Mesothelial cell of epicardium (in vitro differentiated cells): ENCODE results near the gene KRTAP21-1. TPM values are rescaled to one million over a fixed set of nuclear protein-coding genes. Genes with fewer than 3 reads are reported as not detected.

ENCODE experiments used
- DNase-seq, 2 experiments: peaks; one replicate each; pipeline ENCODE4 v3.0.0; 2021; ENCODE audit warnings: low spot score in 2 of 2; ENCODE audit not compliant: unreplicated experiment in 2 of 2
- H3K27ac Mint-ChIP-seq: 2 replicates; pipeline ENCODE4 v1.8.0; 2021; ENCODE audit warnings: mixed read lengths
- H3K27me3 Mint-ChIP-seq: 2 replicates; pipeline ENCODE4 v1.8.0; 2021; ENCODE audit warnings: low read depth, mixed read lengths
- H3K36me3 Mint-ChIP-seq: 2 replicates; pipeline ENCODE4 v1.8.0; 2021; ENCODE audit warnings: mixed read lengths
- H3K4me1 Mint-ChIP-seq: 2 replicates; pipeline ENCODE4 v1.8.0; 2021; ENCODE audit warnings: mixed read lengths
- H3K4me3 Mint-ChIP-seq: 2 replicates; pipeline ENCODE4 v1.8.0; 2021; ENCODE audit warnings: mild to moderate bottlenecking, moderate library complexity, mixed read lengths
- H3K9me3 Mint-ChIP-seq: 2 replicates; pipeline ENCODE4 v1.8.0; 2021; ENCODE audit warnings: mixed read lengths
- total RNA-seq: library from RNA; stranded (reverse); gene quantifications from 3 replicates; pipeline ENCODE4 v1.2.1, GENCODE V29; 2021
- TF ChIP-seq, protein P1 (sequence below): fragments of 200-600 bp; sonication (generic); IDR thresholded peaks from one replicate; pipeline ENCODE4 v1.5.0; 2021; ENCODE audit warnings: antibody characterized with exemption; ENCODE audit not compliant: unreplicated experiment

KRTAP21-1 gene
- total RNA-seq, 1 donor from 2014 or later: not detected

DNA sequence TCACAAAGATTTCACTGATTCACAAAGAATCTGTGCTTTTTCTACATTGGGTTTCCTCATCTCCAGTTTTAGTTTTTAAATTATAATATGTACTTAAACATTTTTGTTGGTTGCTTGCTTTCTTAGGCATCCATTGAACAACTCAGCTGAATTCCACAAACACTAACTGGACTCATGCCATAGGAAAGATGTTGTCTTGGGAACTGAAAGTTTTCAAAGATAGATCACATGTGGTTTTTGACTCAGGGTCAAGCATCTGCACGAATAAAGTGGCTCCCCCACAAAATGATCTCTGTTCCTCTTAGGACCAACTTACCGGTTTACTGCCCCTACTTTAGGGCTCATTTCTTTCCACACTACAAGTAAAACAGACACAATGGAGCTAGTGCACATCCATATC lies 3.1 kb upstream of the KRTAP21-1 start:
- no peak for DNase-seq
- Mint-ChIP-seq H3K27ac (no peak overlapping the region), H3K4me1 (no peaks in the 10 kb centered on the region), H3K27me3 (no peaks in the 10 kb centered on the region), H3K36me3 (no peaks in the 10 kb centered on the region), H3K4me3 (no peak overlapping the region), H3K9me3 (peaks cover 60% of the 10 kb centered on the region)
- TF ChIP-seq, protein P1, sequence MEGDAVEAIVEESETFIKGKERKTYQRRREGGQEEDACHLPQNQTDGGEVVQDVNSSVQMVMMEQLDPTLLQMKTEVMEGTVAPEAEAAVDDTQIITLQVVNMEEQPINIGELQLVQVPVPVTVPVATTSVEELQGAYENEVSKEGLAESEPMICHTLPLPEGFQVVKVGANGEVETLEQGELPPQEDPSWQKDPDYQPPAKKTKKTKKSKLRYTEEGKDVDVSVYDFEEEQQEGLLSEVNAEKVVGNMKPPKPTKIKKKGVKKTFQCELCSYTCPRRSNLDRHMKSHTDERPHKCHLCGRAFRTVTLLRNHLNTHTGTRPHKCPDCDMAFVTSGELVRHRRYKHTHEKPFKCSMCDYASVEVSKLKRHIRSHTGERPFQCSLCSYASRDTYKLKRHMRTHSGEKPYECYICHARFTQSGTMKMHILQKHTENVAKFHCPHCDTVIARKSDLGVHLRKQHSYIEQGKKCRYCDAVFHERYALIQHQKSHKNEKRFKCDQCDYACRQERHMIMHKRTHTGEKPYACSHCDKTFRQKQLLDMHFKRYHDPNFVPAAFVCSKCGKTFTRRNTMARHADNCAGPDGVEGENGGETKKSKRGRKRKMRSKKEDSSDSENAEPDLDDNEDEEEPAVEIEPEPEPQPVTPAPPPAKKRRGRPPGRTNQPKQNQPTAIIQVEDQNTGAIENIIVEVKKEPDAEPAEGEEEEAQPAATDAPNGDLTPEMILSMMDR: no peak

DNA sequence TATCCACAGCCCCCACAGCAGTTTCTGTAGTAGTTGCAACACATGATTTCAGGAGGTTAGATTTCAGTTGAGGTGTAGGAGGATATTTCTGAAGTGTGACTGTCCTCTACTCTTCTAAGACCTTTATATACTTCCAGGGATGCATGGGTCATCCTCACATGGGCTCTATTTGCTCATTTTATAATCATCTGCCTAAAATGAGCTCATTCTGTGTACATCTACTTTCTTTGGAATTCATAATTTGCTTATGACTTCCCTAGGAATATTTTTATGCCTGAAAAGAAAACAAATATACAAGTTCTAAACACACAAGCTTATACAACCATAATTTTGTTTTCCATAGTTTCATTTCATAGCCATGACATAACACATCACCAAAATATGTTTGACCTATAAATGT lies 8.1 kb downstream of the KRTAP21-1 start, which contains the start of gene KRTAP21-2:
KRTAP21-2 (minus strand) TSS at position 101 of the 400 bp plus-strand sequence; CDS start at position 44, 57 bp downstream.
- TF ChIP-seq, protein P1: no peak
- Mint-ChIP-seq H3K27ac (no peak within 1 kb of the TSS), H3K9me3 (peaks cover 40% of the 10 kb centered on the region), H3K27me3 (no peaks in the 10 kb centered on the region), H3K4me1 (no peaks in the 10 kb centered on the region), H3K36me3 (no peaks in the 10 kb centered on the region), H3K4me3 (no peak within 1 kb of the TSS)
- no peak for DNase-seq

DNA sequence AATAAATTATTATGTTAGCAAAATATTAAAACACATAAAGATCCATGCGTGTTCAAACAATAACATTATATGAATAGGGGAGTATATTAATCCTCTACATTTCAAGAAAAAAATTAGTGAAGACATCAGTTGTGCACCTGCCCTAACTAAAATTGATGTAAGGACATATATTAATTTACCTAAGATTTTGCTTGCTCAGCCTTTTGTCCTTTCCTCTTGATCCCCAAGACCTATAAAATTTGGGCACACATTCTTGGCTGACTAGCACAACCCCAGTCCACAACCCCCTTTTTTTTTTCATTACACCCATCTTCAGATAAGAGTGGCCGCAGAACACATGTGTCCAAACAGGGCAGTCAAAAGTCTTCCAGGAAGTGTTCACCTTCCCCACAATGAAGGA lies 14.8 kb downstream of the KRTAP21-1 start:
- Mint-ChIP-seq H3K36me3 (no peaks in the 10 kb centered on the region), H3K4me3 (no peak overlapping the region), H3K9me3 (peaks cover 48% of the 10 kb centered on the region), H3K27me3 (no peaks in the 10 kb centered on the region), H3K27ac (no peak overlapping the region), H3K4me1 (no peaks in the 10 kb centered on the region)
- TF ChIP-seq, protein P1: no peak
- no peak for DNase-seq

DNA sequence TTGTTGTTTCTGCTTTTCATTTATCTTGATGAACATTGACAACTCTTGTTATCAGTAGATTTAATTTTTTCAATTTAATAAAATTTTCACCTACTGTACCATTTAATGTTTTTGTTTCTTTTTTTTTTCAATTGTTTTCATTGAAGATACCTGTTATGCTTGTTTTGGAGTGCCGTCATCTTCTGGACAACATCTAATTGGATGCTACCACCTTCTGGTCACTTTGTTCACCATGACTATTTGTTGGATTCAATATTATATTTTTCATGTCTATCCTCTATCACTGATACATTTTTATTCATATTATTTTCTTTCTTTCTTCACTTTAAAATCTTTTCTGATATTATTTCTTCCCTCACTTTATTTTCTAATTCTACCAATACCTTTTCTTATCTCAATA lies 22.2 kb downstream of the KRTAP21-1 start:
- TF ChIP-seq, protein P1: no peak
- H3K4me3 Mint-ChIP-seq: no peak overlapping the region
- H3K27ac Mint-ChIP-seq: no peak overlapping the region
- no peaks in the 10 kb centered on the region for H3K4me1 Mint-ChIP-seq
- no peaks in the 10 kb centered on the region for H3K36me3 Mint-ChIP-seq
- H3K9me3 Mint-ChIP-seq: peaks cover 25% of the 10 kb centered on the region
- no peak for DNase-seq
- no peaks in the 10 kb centered on the region for H3K27me3 Mint-ChIP-seq

DNA sequence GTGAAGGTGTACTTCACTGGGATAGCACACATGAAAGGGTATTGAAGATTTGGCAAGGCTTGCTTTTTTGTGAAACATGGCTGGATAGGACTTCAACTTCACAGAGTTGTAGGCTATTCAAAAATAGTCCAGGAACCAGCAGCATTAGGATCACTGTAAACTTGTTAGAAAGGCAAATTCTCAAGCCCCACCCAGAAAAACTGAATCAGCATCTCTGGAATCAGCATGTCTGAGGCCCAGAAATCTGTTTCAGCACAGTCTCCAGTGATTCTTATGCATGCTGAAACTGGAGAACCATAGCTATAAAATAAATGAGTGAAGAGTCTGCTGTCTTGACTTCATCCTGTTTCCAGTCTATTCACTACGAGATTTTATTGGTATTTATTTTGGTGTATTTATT lies 28.5 kb downstream of the KRTAP21-1 start:
- H3K4me1 Mint-ChIP-seq: no peaks in the 10 kb centered on the region
- H3K27me3 Mint-ChIP-seq: no peaks in the 10 kb centered on the region
- no peaks in the 10 kb centered on the region for H3K36me3 Mint-ChIP-seq
- DNase-seq: no peak
- TF ChIP-seq, protein P1: no peak
- H3K27ac Mint-ChIP-seq: no peak overlapping the region
- H3K4me3 Mint-ChIP-seq: no peak overlapping the region
- peaks cover 60% of the 10 kb centered on the region for H3K9me3 Mint-ChIP-seq

DNA sequence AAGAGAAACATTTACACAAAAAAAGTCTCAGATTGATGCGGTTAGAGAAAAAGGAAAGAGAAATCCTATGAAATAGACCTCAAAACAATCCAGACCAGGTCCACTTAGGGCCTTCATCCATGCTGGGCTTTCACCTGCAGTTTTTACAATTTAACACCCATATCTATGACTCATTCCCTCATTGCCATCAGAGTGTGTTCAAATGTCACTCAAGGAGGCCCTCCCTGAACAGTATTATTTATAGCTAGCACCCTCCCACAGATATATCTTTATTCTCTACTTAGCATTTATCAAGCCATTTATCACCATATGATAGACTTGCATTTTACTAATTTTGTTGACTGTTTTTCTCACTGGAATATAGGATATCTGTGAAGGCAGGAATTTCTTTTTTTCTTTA lies 35.8 kb downstream of the KRTAP21-1 start:
- Mint-ChIP-seq H3K36me3 (no peaks in the 10 kb centered on the region), H3K27me3 (no peaks in the 10 kb centered on the region)

More for the DNA sequence above, 35.8 kb downstream of the KRTAP21-1 start:
- no peak for DNase-seq
- Mint-ChIP-seq H3K4me3 (no peak overlapping the region), H3K27ac (no peak overlapping the region), H3K4me1 (no peaks in the 10 kb centered on the region), H3K9me3 (peaks cover 38% of the 10 kb centered on the region)
- TF ChIP-seq, protein P1: no peak
